Vagina (tissue), 2 donors: ENCODE results near the gene MRPL34.

Experiments
- CTCF ChIP-seq, 3 experiments: fragments of 450-650 bp in 2 of 3; fragments of 200-600 bp in 1 of 3; sonication (generic) in 1 of 3; IDR thresholded peaks; one replicate each; pipeline ENCODE4 v1.5.1; 2017 to 2019; ENCODE audit warnings: antibody characterized with exemption in 3 of 3, mild to moderate bottlenecking in 2 of 3, moderate library complexity in 2 of 3
- POLR2A ChIP-seq, 2 donors: fragments of 450-650 bp; IDR thresholded peaks; one replicate each; pipeline ENCODE4 v1.6.1; 2017; ENCODE audit warnings: antibody characterized with exemption in 2 of 2, mild to moderate bottlenecking in 2 of 2, moderate library complexity in 2 of 2

- TF ChIP-seq CTCF (IDR thresholded peaks at IDR 0.05) (peak in 2 of 3 experiments; percentile 58 to 80), POLR2A (IDR thresholded peaks at IDR 0.05) (no peak)
Observed at GRCh38 chr19:17305517-17306284, at the start of gene MRPL34.
